CD1c-positive myeloid dendritic cell (primary cell): Measurements from ENCODE around the gene TTN.
"Not testable (repeated sequence)": the region's sequence is repeated elsewhere in the genome, so short reads cannot be mapped to it uniquely, and the experiment has no call there.

Source experiments
- DNase-seq: peaks from one replicate; pipeline ENCODE4 v3.0.0-alpha.2; 2016; ENCODE audit errors: extremely low spot score

TTN gene

DNA sequence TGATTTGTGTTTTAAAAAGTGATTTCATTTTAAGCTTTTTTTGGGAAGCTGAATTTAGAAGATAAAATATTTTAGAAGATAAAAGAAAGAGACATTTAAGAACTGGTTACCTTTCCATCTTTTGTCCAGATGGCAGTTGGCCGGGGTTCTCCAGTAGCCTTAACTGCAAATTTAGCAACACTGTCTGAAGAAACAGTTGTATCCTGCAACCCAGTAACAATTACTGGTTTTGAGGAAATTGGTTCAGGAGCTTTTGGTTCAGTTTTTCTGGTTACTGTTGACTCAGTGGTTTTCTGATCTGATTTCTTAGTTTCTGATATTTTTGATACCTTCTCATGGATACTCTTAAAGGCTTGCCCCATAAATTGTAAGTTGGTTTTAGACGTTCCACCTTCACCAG, 277.1 kb downstream of the TTN start:
- peak; percentile 29 for DNase-seq

DNA sequence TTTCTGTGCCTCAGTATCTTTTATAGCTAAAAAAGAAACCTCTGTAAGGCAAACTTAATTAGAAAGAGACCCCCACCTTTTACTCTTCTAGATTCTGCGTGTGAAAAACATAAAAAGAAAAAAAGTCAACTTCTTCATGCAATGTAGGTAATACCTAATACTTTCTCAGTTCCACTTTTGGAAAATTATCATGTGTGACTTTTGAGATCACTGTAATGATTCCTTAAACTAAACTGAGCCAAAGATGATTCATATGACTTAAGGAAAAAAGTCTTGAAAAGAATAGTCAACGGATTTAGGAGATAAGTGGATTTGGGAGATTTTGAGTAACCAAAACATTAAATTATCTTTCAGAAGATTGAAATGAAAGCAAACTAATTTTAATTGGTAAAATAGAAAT, 278.0 kb downstream of the TTN start:
- peak; percentile 33 for DNase-seq

DNA sequence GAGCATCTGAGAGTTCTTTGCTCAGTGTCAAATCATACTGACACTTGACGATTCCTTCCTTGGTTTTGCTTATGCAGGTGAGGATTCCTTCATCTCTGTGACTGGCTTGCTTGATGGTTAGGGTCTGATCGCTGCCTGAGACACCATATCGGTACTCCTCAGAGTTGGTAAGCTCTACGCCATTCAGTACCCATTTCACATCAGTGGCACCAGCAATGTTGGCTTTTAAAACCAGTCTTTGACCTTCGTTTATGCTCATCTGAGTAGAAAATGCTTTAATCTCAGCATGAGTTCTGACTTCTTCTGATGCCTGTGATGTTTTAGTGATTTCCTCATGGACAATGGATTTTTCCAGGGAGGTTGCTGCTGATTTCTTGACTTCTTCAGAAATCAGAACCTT, 278.6 kb downstream of the TTN start:
- DNase-seq = peak; percentile 13

DNA sequence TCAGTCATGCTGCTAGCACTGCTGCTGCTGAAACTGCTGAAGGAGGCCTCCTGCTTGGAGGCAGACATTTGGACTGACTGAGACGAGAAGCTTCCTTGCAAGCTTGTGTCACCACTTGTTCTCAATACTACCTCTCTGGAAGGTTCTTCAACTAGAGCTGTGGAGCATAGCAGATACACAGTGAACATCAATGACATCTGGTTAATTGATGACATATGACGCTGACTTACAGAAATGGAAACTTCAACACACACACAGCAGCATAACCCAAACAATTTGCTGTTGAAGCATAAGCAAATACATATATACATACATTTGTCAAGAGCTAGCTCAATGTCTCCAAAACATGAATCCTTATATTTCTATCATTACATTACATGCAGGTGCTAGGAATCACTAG, 279.6 kb downstream of the TTN start:
- no peak for DNase-seq

DNA sequence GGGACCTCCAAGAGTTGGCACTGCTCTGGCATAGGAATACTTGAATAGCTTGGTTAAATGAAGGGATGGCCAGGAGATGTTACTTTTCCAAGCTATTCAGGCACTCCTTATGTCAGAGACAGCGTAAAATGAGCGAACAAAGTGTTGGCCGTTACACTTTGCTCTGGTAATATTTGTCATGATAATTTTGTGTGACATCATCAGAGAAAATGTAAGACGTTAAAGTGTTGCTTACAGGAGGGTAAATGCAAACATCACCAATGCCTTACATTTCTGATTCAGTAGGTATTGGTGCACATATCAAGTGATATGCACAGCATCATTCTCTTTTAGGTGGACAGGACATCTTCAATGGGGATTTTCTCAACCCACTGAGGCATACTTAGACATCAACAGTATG, 281.0 kb downstream of the TTN start:
- no peak for DNase-seq

DNA sequence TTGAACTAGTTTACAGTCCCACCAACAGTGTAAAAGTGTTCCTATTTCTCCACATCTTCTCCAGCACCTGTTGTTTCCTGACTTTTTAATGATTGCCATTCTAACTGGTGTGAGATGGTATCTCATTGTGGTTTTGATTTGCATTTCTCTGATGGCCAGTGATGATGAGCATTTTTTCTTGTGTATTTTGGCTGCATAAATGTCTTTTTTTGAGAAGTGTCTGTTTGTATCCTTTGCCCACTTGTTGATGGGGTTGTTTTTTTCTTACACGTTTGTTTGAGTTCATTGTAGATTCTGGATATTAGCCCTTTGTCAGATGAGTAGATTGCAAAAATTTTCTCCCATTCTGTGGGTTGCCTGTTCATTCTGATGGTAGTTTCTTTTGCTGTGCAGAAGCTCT, 281.8 kb downstream of the TTN start:
- not testable (repeated sequence) for DNase-seq

DNA sequence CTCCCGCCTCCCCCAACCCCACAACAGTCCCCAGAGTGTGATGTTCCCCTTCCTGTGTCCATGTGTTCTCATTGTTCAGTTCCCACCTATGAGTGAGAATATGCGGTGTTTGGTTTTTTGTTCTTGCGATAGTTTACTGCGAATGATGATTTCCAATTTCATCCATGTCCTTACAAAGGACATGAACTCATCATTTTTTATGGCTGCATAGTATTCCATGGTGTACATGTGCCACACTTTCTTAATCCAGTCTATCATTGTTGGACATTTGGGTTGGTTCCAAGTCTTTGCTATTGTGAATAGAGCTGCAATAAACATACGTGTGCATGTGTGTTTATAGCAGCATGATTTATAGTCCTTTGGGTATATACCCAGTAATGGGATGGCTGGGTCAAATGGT, 282.2 kb downstream of the TTN start:
- not testable (repeated sequence) for DNase-seq

DNA sequence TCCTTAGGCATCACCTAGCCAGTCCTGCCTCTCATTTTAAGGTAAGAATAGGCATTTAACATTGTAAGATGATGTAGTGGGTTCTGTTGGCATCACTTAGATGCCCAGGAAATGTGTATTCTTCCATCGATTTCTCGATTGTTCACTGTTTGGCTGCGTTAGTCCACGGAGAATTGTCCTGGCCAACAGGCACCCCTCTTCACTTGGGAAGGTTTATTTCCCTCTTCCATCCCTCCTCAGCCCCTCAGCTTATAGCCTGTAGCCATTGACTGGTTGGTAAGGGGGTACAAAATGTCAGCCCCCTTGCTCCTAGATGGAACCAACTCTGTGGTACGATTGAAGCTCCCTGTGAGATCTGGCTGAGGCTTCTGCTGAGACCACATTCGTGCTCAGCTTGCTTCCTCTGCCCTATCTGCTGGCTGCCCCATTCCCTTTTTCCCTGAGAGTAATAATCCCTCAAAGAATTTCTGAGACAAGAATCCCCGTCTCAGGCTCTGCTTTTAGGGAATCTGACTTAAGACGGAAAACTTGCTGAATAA, 283.6 kb downstream of the TTN start:
- DNase-seq = no peak

DNA sequence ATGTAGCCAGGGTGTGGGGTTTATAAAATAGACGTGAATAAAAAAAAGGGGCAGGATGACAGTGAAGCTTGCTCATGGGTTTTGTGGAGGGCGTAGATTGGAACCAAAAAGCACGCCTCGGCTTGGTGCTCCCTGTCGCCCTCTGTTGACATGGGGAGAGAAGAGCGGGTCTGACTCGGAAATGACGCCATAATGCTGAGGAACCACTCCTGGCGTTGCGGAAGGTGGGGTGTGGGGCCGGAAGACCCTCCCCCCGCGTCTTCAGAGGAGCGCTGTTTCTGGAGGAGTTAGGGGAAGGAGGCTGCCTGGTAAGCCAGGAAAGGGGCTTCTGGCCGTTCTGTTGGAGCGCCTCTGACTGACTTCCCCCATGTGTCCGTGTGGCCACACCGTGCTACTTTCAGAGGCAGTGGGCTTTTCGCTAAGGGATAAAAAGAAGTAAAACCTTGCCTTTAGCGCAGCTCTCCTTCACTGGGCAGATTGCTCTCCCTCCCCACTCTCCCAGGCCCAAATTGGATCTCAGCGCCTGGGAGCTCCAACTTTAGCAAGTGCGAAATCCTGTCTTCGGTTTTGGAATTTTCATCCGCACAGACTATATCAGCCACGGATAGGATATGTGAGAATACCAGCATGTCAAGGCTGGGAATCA, 284.1 kb downstream of the TTN start:
- DNase-seq = peak; percentile 87

DNA sequence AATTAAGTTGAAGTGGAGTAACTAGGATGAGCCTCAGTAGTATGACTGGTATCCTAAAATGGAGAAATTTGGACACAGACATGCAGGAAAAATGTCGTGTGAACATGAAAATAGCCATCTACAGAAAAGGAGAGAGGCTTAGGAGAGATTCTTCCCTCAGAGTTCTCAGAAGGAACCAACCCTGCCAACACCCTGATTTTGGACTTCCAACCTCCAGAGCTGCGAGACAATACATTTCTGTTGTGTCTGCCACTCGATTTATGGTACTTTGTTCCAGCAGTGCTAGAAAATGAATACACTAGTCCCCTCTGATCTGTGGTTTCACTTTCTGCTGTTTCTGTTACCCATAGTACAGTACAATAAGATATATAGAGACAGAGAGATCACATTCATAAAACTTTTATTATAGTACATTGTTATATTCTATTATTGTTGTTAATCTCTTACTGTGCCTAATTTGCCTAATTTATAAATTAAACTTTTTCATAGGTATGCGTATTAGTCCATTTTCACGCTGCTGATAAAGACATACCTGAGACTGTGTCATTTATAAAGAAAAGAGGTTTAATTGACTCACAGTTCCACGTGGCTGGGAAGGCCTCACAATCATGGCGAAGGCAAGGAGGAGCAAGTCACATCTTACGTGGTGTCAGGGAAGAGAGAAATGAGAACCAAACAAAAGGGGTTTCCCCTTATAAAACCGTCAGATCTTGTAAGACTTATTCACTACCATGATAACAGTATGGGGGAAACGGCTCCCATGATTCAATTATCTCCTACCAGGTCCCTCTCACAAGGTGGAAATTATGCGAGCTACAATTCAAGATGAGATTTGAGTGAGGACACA, 285.7 kb downstream of the TTN start:
- DNase-seq = no peak

DNA sequence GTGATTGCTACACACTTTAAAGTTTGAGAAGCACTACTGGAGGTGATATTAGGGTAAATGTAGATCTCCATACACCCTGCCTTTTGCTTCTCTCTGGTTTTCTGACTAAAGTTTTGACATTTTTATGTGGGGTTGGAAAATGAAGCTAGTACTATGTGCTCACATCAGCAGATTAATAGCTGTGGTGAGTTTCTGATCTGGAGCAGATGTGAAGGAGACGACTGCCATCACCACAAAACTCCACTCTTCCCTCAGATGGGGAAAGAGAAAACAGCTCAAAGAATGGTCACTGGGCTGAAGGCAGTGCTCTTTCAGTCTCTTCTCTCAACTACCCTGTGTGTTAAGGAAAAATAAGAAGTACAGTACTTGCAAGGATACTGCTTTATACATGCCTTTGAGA, 289.7 kb downstream of the TTN start:
- no peak for DNase-seq

DNA sequence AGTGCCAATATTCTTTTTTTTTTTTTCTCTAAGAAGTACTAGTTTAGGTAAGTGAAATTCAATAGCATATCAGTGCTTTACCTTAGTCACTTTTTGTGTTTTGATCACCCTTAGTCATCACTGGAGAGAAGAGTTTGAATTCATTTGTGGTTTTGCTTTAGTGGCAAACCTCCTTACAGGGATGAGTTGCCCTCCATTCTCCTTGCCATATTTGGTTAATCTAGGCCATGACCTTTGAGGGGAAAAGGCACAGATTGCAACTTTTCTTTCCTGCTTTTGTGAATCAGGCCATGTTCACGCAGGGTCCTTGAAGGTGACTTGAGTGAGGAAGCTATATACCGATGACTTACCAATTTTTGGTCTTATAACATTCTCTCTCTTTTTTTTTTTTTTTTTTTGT, 292.6 kb downstream of the TTN start:
- DNase-seq = no peak

DNA sequence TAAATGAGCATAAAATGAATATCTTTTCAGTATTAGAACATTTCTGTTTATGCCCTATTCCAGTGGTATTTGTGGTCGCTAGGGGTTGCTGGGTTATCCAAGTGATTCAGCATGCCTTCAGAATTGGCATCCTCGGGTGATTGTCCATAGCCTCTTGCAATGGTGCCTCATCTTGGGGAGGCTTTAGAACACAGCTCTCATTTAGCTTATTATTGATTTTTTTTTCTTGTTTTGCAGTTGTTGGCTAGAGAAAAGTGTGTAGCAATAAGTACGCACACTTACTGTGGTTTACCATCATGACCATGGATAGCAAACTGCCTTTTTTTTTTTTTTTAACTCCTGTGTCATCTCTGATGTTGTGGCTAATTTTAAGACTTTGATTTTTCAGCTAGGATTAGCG, 293.3 kb downstream of the TTN start:
- no peak for DNase-seq

DNA sequence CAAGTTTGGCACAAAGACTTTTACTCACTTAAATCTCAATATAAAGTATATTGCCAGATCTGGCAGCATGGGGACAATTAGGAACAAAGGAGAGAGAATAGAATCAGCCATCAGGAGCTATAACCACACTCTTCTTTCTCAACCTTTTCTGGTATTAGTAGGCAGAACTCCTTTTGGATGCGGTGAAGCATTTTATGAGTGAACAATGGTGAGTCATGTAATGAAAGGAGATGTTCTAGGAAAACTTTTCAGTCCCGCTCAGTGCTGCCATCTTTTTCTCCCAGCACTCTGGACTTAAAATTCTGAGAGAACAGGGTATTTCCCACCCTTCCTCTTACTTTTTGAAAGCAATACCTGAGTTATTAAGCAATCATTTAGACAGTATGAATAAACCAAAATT, 294.7 kb downstream of the TTN start:
- no peak for DNase-seq

DNA sequence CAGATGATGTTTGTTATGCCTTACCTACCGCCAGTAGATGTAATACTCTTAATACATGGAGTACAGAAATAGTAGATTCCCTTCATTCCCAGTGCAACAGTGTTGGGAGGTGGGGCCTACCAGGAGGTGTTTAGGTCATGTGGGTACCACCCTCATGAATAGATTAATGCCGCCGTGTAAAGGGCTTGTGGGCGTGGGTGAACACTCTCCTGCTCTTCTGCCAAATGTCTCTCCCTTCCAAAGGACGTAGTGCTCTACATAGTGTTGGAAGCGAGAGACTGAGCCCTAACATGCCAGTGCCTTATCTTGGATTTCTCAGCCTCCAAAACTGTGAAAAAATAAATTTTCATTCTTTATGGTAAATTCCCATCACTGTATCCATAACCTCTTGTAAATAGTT, 296.8 kb downstream of the TTN start:
- DNase-seq = no peak

DNA sequence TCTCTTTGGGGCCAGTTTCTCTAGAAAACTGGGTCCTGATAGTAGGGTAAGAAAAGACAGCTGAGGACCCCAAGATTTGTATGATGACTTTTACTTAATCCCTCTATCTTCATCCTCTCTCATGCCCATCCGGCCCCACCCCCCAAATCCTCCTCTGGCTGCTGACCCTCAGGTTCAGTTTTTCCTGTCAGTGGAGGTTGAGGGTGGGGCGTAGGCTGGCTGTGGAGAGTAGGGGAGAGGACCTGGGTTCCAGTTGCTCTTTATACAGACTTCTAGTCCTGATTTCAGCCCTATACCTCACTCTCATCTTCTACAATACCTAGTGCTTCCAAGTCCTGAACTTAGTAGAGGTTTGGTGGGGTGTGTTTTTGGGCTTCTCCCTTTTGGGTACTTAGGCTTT, 298.6 kb downstream of the TTN start:
- DNase-seq = no peak

DNA sequence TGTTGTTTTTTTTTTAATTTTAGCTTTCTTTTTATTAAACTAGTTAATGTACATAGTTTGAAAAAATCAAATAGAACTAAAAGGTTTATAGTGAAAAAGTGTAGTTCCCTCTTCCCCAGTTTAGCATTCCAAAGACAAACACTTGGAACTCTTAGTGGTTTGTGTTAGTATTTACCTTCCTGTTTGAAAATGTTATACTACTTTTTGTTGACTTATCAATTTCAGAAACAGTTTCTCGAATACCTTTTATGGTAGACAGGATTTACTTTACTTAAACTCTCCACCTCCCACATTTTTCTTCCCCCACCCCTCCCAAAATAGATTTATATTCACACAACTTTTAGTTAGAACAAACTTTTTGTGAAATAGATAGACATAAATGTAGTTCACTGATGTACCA, 300.3 kb downstream of the TTN start:
- no peak for DNase-seq

DNA sequence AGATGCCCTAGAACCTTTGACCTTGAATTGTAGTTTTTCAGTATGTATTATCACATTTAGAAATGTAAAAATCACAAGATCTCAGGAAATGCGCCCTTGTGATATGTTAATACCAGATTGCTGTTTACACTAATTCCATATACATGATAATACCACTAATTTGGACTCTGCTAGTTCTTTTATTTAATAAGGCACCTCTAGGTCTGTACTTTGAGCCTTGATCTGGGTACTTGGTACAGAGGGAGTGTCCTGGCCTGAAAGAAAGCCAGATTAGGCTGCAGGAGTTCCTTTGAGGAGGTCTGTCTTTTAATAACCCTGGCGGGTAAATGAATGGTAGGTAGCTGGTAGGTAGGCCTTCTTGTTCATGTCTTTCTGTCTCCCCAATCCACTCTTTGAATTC, 300.7 kb downstream of the TTN start:
- no peak for DNase-seq

DNA sequence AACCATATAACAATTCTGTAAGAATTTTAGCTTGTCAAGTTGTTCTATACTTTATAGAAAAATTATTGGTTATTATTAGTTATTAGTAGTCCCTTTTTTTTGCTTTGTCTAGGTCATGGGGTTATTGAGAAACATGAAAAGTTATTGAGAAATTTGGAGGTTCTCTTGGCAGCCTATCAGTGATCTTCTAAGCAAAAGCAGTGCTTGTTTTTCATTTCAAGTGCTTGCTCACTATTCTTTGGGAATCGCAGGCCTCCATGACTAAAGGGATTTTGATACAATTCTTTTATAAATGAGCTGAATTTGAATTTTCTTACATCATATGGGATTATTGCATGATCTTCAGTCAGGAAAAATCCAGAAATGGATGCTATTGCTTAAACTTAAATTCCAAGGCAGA, 301.1 kb downstream of the TTN start:
- DNase-seq = no peak

DNA sequence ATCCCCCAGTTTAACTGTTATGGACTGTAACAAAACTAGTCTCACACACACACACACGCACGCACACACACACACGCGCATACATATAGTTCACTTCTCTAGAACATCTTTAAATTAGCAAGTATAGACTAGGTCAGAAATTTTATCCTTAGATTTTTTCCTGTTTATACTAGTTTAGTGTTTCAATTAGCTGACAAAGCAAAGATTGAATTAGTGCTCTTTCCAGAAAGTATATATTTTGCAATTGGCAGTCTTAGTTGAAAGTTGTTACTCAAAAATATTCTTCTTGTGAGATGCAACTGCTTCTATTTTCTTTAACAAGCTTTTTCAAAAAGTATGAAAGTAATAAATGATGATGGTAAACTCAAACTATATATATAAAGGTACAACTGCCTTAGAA, 304.5 kb downstream of the TTN start:
- no peak for DNase-seq

DNA sequence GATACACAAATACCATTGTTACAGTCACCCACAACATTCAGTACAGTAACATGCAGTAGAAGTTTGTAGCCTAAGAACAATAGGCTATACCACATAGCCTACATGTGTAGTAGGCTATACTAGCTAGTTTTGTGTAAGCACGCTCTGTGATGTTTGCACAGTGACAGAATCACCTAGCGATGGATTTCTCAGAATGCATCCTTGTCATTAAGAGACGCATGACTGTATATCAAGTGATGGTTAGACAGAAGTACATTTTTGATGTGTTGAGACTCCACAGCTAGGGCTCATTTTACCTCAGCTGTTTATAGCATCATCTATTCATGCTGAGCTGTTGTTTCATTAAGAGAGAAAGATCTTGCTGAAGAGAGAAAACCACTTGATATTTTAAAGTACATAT, 307.6 kb downstream of the TTN start:
- DNase-seq = no peak

DNA sequence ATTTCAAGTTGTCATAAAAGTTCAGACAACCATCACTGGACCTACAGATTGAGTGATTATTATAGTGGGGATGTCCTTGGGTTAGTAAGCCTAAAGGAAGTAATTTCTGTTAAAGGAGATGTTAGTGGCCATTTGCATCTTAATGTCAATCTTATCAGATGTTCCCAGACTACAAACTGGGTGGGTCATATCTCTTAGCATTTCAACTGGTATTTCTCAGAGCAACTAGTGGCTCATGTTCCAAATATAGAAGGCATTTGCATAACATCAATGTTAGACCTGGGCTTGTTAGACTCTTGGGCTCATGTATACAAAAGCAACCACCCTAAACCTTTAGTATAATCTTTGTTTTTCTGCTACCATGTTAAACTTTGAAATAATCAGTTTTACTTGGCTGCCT, 309.1 kb downstream of the TTN start:
- no peak for DNase-seq

DNA sequence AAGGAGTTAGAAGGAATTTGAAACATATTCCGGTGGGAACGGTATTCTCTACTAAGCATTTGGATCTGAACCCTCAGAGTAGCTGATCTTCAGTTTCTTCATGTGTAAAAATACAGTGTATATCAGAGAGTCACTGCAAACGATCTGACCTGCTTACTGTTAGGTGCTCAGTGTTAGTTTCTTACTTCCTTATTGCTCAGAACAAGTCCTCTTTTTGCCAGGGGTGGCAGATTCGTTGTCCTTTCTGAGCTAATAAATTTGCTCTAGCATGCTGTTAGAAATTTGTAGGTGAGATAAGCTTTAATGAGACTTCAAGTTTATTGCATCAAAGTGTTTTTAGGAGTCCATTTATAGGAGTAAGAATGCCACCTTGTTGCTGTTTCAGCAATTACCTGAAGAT, 311.2 kb downstream of the TTN start:
- DNase-seq = no peak
